ENCODE measurements around the gene RGS11. TPM values are rescaled to one million over a fixed set of nuclear protein-coding genes. Genes with fewer than 3 reads are reported as not detected.

RGS11 gene
- total RNA-seq, 2 experiments from 2014 or later, result not detected

DNA sequence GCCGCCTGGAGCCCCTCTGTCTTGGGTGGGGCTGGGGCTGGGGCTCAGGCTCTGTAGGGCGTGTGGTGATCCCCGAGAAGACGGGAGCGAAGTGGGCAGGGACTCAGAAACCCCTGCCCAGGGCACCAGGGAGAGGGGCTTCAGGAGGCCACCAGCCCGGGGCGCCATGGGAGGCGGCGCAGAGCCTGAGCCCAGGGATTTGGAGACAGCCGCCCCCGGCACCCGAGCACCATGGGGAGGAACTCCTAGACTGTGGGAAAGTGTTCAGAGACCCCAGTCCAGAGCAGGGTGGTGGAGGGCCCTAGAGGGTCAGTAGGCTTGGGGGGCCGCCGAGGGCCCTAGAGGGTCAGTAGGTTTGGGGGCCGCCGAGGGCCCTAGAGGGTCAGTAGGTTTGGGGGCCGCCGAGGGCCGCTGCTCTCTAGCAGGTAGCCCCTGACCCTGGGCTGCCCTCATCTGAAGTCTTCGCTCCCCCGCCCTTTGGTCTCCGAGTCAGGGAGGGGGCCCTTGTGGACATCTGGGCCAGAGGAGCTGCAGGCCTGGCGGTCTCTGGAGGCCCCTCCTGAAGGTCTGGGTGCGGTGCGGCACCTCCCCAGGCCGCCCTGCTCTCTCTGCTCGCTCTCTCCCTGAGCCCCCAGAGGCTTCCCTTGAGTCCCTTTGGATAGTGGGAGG, 5.4 kb upstream of the RGS11 start:
- no peaks in the 10 kb centered on the region for H3K36me3 Mint-ChIP-seq
- no peak overlapping the region for H3K4me3 Mint-ChIP-seq
- H3K27me3 Mint-ChIP-seq, result peaks cover 27% of the 10 kb centered on the region
- no peak for ATAC-seq
- CTCF ChIA-PET, result no interaction called here
- H3K9me3 Mint-ChIP-seq (ENCODE audit: low read depth), result no peaks in the 10 kb centered on the region
- H3K27ac Mint-ChIP-seq, result no peak overlapping the region
- H3K4me1 Mint-ChIP-seq, result peaks cover 6% of the 10 kb centered on the region
- DNase-seq, result no peak

DNA sequence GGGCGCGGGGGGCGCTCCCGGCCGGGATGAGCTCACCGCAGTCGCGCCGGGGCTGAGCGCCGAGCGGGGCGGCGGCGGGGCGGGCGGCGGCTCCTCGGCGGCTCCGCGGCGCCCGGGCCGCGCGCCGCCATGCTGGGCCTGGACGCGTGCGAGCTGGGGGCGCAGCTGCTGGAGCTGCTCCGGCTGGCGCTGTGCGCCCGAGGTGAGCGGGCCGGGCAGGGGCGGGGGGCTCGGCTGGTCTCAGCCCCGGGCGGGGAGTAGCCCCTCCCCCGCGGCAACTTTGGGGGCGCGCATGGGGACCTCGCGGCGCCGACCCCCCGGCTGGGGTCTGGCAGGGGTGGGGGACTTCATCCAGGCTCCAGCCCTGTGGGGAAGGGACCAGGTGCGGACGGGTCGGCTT, 4.8 kb upstream of the RGS11 start, which contains the start of gene ARHGDIG:
Gene ARHGDIG (plus strand): TSS at position 40 of the 400 bp plus-strand sequence. CDS start 90 bp downstream, at position 130.
- CTCF ChIA-PET, result no interaction called here
- no peak for DNase-seq
- no peak within 1 kb of the TSS for H3K27ac Mint-ChIP-seq
- no peaks in the 10 kb centered on the region for H3K36me3 Mint-ChIP-seq
- H3K4me3 Mint-ChIP-seq, result no peak within 1 kb of the TSS
- peaks cover 28% of the 10 kb centered on the region for H3K27me3 Mint-ChIP-seq
- peaks cover 6% of the 10 kb centered on the region for H3K4me1 Mint-ChIP-seq
- no peak for ATAC-seq
- no peaks in the 10 kb centered on the region for H3K9me3 Mint-ChIP-seq (ENCODE audit: low read depth)

DNA sequence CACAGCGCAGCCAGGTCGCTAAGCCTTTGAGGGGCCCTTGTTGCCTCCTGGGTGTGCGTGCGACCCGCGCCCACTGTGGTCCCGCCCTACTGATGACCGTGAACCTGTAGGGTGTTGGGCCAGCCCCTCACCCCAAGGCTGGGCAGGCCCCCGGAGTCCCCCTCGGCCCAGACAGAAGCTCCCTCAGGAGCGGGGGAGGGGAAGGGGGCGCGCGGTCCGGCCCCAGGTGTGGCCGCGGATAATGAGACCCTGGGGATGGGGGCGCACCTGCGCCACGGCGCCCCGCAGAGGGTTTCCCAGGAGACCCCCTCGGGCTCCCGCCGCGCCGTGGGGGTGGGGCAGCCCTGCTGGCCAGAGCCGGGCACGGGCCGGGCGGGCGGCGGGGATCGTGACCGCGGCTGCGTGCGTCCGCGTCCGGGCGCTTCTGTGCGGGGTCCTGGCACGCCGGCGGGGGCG, 4.3 kb upstream of the RGS11 start:
- Mint-ChIP-seq H3K27ac (no peak overlapping the region), H3K4me1 (peaks cover 6% of the 10 kb centered on the region), H3K27me3 (peaks cover 31% of the 10 kb centered on the region), H3K9me3 (ENCODE audit: low read depth) (no peaks in the 10 kb centered on the region), H3K36me3 (no peaks in the 10 kb centered on the region), H3K4me3 (no peak overlapping the region)
- ATAC-seq (no peak), DNase-seq (no peak)
- CTCF ChIA-PET, result no interaction called here

DNA sequence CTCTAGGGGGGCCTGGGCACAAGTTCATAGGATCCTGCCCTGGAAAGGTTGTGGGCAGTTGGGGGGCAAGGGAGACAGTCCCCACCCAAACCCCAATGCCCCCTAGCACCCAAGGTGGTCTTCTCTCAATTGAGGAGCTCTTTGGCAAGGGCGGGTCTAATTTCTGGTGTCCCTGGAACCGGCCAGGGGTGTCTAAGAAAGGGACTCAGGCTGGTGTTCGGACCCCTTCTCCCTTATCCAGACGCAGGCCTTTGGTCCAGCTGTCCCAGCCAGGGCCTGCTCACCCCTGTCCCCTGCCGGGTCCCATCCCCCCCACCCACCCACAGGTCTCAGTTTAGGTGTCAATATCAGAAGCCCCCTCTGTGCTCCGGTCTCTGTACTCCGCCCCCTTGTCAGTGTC, 3.8 kb upstream of the RGS11 start:
- CTCF ChIA-PET, result interaction anchor here (1.2 to 1.3 kb wide), 2 partner anchors 173 to 183 kb away, joined by 3 read pairs; no protein-coding TSS in a partner anchor
- ATAC-seq (no peak), DNase-seq (no peak)
- Mint-ChIP-seq H3K27ac (no peak overlapping the region), H3K9me3 (ENCODE audit: low read depth) (no peaks in the 10 kb centered on the region), H3K36me3 (no peaks in the 10 kb centered on the region), H3K27me3 (peaks cover 33% of the 10 kb centered on the region), H3K4me3 (no peak overlapping the region), H3K4me1 (peaks cover 6% of the 10 kb centered on the region)

DNA sequence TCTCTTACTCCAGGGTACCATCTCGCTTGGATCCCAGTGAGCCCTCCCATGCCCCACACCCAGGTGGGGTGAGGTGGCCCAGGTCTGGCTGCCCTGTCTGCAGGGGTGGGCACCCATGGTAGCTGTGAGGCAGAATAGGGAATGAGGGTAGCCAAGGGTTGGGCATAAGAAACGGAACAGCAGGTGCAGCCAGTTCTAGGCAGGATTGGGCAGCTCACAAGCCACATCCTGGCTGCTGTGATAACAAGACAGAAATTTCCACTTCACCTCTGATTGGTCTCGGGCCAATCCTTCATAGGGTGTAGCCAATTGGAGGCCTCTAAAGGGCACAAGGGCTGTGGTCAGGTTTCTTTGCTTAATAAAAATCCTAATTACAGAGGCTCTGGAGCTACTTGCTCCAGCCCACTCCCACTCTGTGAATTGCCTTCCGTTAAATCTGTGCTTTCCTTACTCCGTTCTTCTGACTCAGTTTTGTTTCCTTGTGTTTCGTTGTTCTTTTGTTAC, 3.2 kb upstream of the RGS11 start:
- peaks cover 33% of the 10 kb centered on the region for H3K27me3 Mint-ChIP-seq
- H3K4me3 Mint-ChIP-seq, result no peak overlapping the region
- H3K9me3 Mint-ChIP-seq (ENCODE audit: low read depth), result no peaks in the 10 kb centered on the region
- ATAC-seq (peak; percentile 65), DNase-seq (peak; percentile 62)
- CTCF ChIA-PET, result interaction anchor here (1.2 to 1.3 kb wide), 2 partner anchors 172 to 182 kb away, joined by 3 read pairs; no protein-coding TSS in a partner anchor
- no peak overlapping the region for H3K27ac Mint-ChIP-seq
- H3K36me3 Mint-ChIP-seq, result no peaks in the 10 kb centered on the region
- H3K4me1 Mint-ChIP-seq, result peaks cover 6% of the 10 kb centered on the region

DNA sequence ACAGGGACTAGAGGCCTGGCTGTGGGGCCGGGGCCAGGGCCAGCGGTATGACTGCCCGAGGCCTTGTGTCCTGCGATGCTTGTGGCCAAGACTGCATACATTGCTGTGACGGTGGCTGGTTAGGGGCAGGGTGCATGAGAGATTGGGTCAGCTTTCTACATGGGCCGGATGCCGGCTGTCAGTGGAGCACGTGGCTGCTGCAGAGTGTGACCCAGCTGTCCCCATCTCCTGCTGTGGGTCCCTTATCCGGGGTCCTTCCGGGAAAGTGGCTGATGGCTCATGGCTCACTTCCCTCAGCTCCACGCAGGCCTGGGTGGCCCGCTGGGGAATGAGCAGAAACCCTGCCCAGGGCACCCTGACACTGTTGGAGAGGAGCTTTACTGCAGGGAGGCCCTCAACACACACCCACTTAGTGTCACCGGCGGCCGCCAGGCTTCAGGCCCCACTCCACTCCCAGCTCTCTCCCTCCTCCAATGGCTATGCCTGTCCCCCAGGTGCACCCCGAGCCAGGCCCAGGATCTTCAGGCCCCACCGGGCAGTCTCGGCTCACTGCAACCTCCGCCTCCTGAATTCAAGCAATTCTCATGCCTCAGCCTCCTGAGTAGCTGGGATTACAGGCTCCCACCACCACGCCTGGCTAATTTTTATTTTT, 808 bp upstream of the RGS11 start:
- H3K4me1 Mint-ChIP-seq, result peaks cover 6% of the 10 kb centered on the region
- H3K36me3 Mint-ChIP-seq, result no peaks in the 10 kb centered on the region
- no peak overlapping the region for H3K27ac Mint-ChIP-seq
- H3K27me3 Mint-ChIP-seq, result peaks cover 32% of the 10 kb centered on the region
- CTCF ChIA-PET, result no interaction called here
- H3K9me3 Mint-ChIP-seq (ENCODE audit: low read depth), result no peaks in the 10 kb centered on the region
- no peak for DNase-seq
- no peak for ATAC-seq
- H3K4me3 Mint-ChIP-seq, result no peak overlapping the region

DNA sequence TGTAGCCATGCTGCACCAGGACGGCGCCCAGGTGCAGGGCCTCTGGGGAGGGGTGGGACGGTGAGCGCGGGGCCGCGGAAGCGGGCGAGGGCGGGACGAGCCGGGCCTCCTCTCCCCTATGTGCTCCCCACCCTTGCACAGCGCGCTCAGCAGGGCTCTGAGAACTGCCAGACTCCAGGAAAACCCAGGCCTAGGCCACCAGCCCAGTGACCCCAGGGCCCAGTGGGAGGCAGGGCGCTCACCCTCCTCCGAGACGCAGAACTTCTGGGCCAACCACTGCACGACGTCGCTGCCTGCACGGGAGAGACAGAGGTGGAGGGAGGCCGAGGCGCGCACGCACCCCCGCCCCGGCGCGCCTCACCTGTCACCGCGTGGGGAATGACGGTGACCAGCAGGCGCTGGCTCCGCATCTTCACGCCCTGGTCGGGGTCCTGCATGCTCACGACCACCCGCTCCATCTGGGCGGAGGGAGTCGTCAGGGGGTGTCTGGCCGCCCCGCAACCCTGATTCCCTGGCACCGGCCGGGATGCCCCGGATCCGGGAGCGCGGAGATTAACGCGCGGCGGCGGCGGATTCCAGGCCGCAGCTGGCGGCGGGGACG, 603 bp downstream of the RGS11 start:
- DNase-seq, result no peak

DNA sequence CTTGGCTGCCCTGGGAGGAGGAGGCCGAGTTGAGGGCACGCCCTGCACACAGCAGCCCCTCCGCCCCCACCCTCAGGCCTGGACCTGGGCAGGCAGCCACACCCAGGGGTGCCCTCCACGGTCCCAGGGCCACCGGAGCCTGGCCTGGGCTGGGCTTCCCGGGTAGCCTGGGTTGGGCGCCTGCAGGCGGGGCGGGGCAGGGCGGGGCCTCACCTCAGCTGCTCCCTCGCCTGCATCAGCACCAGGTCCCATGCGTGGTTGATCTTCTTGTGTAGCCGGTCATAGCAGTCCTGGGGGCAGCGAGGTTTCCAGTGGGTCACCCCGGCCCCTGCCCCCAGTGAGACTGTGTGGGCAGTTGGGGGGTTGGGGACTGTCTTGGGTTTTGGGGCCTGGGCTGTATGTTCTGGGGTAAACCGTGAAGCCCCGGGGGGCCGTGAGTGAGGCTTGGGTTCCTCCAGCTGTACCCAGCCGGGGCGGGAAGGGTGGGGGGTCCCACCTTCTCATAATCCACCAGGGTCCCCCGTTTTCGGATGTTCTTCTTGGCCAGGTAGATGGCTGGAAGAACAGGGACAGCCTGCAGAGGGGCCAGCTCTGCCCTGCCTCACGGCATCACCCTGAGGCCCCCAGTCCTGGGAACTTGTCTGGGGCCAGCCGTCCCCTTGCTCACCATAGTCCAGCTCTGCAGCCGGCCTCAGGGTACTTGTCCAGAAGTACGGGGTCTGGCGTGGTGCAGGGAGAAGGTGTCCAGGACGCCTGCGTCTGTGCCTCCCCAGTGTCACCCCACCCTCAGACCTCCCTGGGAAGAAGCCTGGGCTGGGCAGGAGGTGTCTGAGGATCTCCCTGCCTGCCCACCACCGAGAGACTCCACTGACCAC, 2.0 kb downstream of the RGS11 start:
- CTCF ChIA-PET, result no interaction called here
- H3K4me3 Mint-ChIP-seq, result no peak overlapping the region
- H3K4me1 Mint-ChIP-seq, result peaks cover 1% of the 10 kb centered on the region
- no peaks in the 10 kb centered on the region for H3K36me3 Mint-ChIP-seq
- no peak for DNase-seq
- ATAC-seq, result no peak
- H3K27ac Mint-ChIP-seq, result no peak overlapping the region
- no peaks in the 10 kb centered on the region for H3K9me3 Mint-ChIP-seq (ENCODE audit: low read depth)
- peaks cover 24% of the 10 kb centered on the region for H3K27me3 Mint-ChIP-seq

More for the DNA sequence above, 603 bp downstream of the RGS11 start:
- peaks cover 31% of the 10 kb centered on the region for H3K27me3 Mint-ChIP-seq
- no peaks in the 10 kb centered on the region for H3K9me3 Mint-ChIP-seq (ENCODE audit: low read depth)
- ATAC-seq, result peak; percentile 28
- no peak overlapping the region for H3K4me3 Mint-ChIP-seq
- no peak overlapping the region for H3K27ac Mint-ChIP-seq
- H3K4me1 Mint-ChIP-seq, result peaks cover 6% of the 10 kb centered on the region
- CTCF ChIA-PET, result no interaction called here
- H3K36me3 Mint-ChIP-seq, result no peaks in the 10 kb centered on the region

DNA sequence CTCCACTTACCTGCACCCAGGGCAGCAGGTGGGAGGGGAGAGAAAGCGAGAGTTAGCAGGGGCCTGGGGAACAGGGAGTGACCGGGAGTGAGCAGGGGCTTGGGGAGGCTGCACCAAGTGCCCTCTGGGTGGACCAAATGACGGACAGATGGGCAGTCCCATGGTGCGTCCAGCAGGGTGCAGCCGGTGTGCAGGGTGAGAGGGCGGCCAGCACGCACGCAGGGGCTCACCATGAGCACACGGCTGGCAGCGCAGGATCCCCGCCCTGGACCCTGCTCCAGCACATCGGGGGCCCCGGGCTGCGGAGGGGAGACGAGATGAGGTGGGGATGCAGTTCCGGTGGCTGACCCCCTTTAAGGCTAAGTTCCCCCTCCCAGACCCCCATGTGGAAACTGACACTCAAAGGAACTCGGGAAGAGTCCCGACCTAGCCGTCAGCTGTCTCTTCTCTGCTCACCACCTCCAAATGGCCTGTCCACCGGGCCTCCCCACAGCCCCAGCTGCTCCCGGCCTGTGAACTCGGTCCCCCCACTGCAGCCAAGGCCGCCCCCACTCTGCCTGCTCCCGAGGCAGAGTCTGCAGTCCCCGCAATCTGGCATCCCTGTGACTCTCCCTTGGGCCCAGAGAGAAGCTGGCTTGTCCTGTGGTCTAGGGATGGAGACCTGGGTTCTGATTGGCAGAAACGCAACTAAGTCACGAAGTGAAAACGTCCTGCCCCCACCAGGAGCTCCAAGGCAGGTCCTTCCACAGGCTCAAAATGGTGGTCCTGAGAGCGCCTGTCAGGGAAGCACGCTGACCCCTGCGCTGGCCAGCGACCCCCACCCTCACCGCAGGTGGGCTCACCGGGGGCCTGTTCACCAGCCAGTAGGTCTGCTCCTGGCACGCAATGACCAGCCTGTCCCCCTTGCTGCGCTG, 2.9 kb downstream of the RGS11 start:
- H3K36me3 Mint-ChIP-seq, result no peaks in the 10 kb centered on the region
- H3K27ac Mint-ChIP-seq, result no peak overlapping the region
- DNase-seq, result no peak
- peaks cover 19% of the 10 kb centered on the region for H3K27me3 Mint-ChIP-seq
- CTCF ChIA-PET, result no interaction called here
- no peaks in the 10 kb centered on the region for H3K9me3 Mint-ChIP-seq (ENCODE audit: low read depth)
- H3K4me3 Mint-ChIP-seq, result no peak overlapping the region
- no peaks in the 10 kb centered on the region for H3K4me1 Mint-ChIP-seq
- no peak for ATAC-seq

DNA sequence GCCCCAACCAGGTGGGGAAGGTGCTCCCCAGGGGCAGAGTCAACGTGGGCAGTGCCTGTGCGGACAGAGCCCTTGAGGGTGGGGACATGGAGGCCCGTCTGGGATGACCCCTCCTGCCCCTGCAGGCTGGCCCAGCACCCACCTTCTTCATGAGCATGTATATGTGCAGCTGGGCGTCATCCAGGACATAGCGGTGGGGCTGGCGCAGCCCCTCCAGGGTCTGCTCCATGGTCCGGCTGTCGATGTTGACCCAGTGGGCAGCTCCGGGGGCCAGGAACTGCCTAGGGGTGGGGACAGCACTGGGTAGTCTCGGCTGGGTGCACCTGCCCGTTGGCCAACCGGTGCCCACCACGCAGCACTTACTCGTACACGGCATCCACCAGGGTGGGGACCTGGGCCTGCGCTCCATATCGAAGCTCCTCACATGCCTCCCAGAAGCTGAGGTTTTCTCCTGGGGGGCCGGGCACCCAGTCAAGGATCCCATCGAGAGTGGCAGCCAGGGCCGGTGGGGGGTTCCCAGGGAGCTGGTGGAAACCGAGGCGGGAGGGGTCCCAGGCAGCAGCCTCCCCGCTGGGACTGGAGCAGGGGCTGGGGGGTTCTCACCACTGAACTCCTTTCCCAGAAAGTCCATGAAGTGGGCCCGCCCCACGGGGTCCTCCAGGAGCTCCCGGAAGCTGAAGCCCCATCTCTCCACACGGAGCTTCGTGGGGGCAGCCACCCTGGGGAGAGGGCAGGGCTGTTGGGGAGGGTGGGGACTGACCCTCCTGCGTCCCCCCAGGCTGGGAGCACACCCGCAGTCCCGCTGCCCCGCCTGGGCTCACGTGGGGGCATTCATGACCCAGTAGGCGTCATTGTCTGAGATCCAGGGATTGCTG, 5.1 kb downstream of the RGS11 start:
- Mint-ChIP-seq H3K9me3 (ENCODE audit: low read depth) (peaks cover 2% of the 10 kb centered on the region), H3K4me3 (no peak overlapping the region), H3K36me3 (no peaks in the 10 kb centered on the region), H3K4me1 (no peaks in the 10 kb centered on the region), H3K27me3 (peaks cover 6% of the 10 kb centered on the region), H3K27ac (no peak overlapping the region)
- DNase-seq, result peak; percentile 38
- ATAC-seq, result no peak
- CTCF ChIA-PET, result no interaction called here

DNA sequence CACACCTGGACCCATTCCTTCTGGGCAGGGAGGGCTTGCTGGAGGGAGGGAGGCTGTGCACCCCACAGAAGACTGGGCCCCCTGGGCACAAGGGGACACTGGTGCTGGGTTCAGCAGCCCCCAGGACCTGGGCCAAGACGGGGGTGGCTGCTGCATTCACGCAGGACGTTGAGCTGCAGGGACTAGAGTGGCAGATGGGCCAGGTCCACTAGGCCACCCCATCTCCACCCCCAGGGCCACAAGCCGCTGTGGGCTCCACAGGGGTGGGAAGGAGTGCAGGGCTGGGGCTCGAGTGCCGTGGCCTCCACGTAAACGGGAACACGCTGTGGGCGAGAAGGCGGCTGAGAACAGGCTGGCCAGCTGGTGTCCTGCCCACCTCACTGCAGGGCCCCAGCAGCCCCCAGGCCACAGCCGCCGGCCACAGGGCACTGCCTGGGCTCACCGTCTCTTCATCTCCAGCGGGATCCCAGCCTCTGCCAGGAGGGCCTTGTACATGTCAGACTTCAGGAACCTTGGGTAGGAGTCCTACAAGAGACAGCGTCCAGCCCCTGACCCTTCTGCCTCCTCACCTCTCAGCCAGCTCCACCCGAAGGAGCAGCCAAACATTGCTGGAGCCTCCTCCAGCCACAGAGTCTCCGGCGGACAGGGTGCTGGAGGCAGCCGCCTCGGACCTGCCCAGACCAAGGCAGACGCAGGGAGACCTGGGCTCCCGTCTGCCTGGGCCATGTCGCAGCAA, 6.5 kb downstream of the RGS11 start:
- Mint-ChIP-seq H3K27me3 (no peaks in the 10 kb centered on the region), H3K36me3 (no peaks in the 10 kb centered on the region), H3K4me1 (no peaks in the 10 kb centered on the region), H3K27ac (no peak overlapping the region), H3K4me3 (no peak overlapping the region), H3K9me3 (ENCODE audit: low read depth) (peaks cover 2% of the 10 kb centered on the region)
- no peak for ATAC-seq
- DNase-seq, result peak; percentile 37
- CTCF ChIA-PET, result no interaction called here
